Measurements from ENCODE around the gene POLR3K.

- TF ChIP-seq CTCF (IDR thresholded peaks at IDR 0.05; ENCODE audit: insufficient read depth, low read depth, low read length) (no peak), EZH2 (IDR thresholded peaks at IDR 0.05; ENCODE audit: insufficient read depth, low read length) (no peak)
These were observed 47.6 kb upstream of the POLR3K start for GRCh38 chr16:100989-101388.
